Progenitor cell of endocrine pancreas (in vitro differentiated cells): ENCODE results near the gene SERPINA5. TPM values are rescaled to one million over a fixed set of nuclear protein-coding genes. Genes with fewer than 3 reads are reported as not detected.
A peak's percentile ranks its signal among the peaks of the same experiment; 100 is the strongest.

ENCODE experiments used
- DNase-seq: peaks from one replicate; pipeline ENCODE4 v3.0.0; 2021; ENCODE audit warnings: low spot score; ENCODE audit not compliant: unreplicated experiment
- H3K27ac Mint-ChIP-seq: 2 replicates; pipeline ENCODE4 v1.8.0; 2021; ENCODE audit warnings: mild to moderate bottlenecking, moderate library complexity, mixed read lengths
- H3K27me3 Mint-ChIP-seq: 2 replicates; pipeline ENCODE4 v1.8.0; 2021; ENCODE audit warnings: mixed read lengths
- H3K36me3 Mint-ChIP-seq: 2 replicates; pipeline ENCODE4 v1.8.0; 2022; ENCODE audit warnings: mixed read lengths; ENCODE audit not compliant: insufficient read depth
- H3K4me1 Mint-ChIP-seq: 2 replicates; pipeline ENCODE4 v1.8.0; 2021; ENCODE audit warnings: low read depth, mixed read lengths
- H3K4me3 Mint-ChIP-seq: 2 replicates; pipeline ENCODE4 v1.8.0; 2021; ENCODE audit warnings: low read depth, mild to moderate bottlenecking, moderate library complexity, mixed read lengths
- H3K9me3 Mint-ChIP-seq: 2 replicates; pipeline ENCODE4 v1.8.0; 2021; ENCODE audit warnings: low read depth, mixed read lengths
- CTCF ChIP-seq: fragments of 200-600 bp; sonication (generic); IDR thresholded peaks from one replicate; pipeline ENCODE4 v1.5.0; 2021; ENCODE audit warnings: antibody characterized with exemption, mild to moderate bottlenecking; ENCODE audit not compliant: unreplicated experiment
- total RNA-seq: library from RNA; stranded (reverse); gene quantifications from 2 replicates; pipeline ENCODE4 v1.2.1, GENCODE V29; 2021

SERPINA5 gene
- total RNA-seq, 1 donor from 2014 or later: 37.7 TPM

GRCh38 chr14:94558842-94559241 is 22.4 kb upstream of the SERPINA5 start:
- TF ChIP-seq CTCF: no peak
- Mint-ChIP-seq H3K36me3 (peaks cover 23% of the 10 kb centered on the region), H3K4me3 (no peak overlapping the region), H3K9me3 (peaks cover 30% of the 10 kb centered on the region), H3K27me3 (no peaks in the 10 kb centered on the region), H3K4me1 (peaks cover 28% of the 10 kb centered on the region), H3K27ac (no peak overlapping the region)
- DNase-seq: no peak

GRCh38 chr14:94559638-94560290 is 21.5 kb upstream of the SERPINA5 start:
- DNase-seq: no peak
- Mint-ChIP-seq H3K27me3 (no peaks in the 10 kb centered on the region), H3K36me3 (peaks cover 21% of the 10 kb centered on the region), H3K9me3 (peaks cover 26% of the 10 kb centered on the region), H3K4me3 (no peak overlapping the region), H3K4me1 (peaks cover 29% of the 10 kb centered on the region), H3K27ac (no peak overlapping the region)
- TF ChIP-seq CTCF: no peak

GRCh38 chr14:94560291-94560665 is 20.9 kb upstream of the SERPINA5 start:
- Mint-ChIP-seq H3K27ac (no peak overlapping the region), H3K9me3 (peaks cover 24% of the 10 kb centered on the region), H3K4me1 (peaks cover 29% of the 10 kb centered on the region), H3K4me3 (no peak overlapping the region), H3K36me3 (peaks cover 19% of the 10 kb centered on the region), H3K27me3 (no peaks in the 10 kb centered on the region)
- no peak for TF ChIP-seq CTCF
- no peak for DNase-seq

- H3K36me3 Mint-ChIP-seq: peaks cover 16% of the 10 kb centered on the region
- H3K9me3 Mint-ChIP-seq: peaks cover 17% of the 10 kb centered on the region
- TF ChIP-seq CTCF: no peak
- peak within 1 kb of the TSS; percentile 91 for H3K27ac Mint-ChIP-seq
- peak within 1 kb of the TSS; percentile 47 for H3K4me3 Mint-ChIP-seq
- H3K27me3 Mint-ChIP-seq: no peaks in the 10 kb centered on the region
- H3K4me1 Mint-ChIP-seq: peaks cover 29% of the 10 kb centered on the region
- DNase-seq: no peak
Measured at GRCh38 chr14:94560751-94561655, 20.2 kb upstream of the SERPINA5 start, which contains the start of gene SERPINA4. Gene SERPINA4 (plus strand): TSS chr14:94561442. CDS start chr14:94563483, 2,041 bp downstream.

- H3K9me3 Mint-ChIP-seq: peaks cover 16% of the 10 kb centered on the region
Measured at GRCh38 chr14:94561656-94562010, 19.6 kb upstream of the SERPINA5 start.

More at GRCh38 chr14:94561656-94562010, 19.6 kb upstream of the SERPINA5 start:
- H3K27me3 Mint-ChIP-seq: no peaks in the 10 kb centered on the region
- no peak for DNase-seq
- peak overlapping the region; percentile 65 for H3K27ac Mint-ChIP-seq
- peaks cover 29% of the 10 kb centered on the region for H3K4me1 Mint-ChIP-seq
- H3K36me3 Mint-ChIP-seq: peaks cover 18% of the 10 kb centered on the region
- TF ChIP-seq CTCF: no peak
- H3K4me3 Mint-ChIP-seq: peak overlapping the region; percentile 47
